Trophoblast cell (in vitro differentiated cells and primary cell): Measurements from ENCODE around the gene PKD1L1.

Experiments used
- DNase-seq, 2 donors: peaks; one replicate each; pipeline ENCODE4 v3.0.0-alpha.2; 2016
- H2AFZ ChIP-seq: 2 replicates; pipeline ENCODE4 v1.6.1; 2013; ENCODE audit warnings: low read length, moderate library complexity, mild to moderate bottlenecking; ENCODE audit not compliant: insufficient read depth, poor library complexity
- H2AK5ac ChIP-seq: 2 replicates; pipeline ENCODE4 v1.6.1; 2013; ENCODE audit warnings: mild to moderate bottlenecking, low read length
- H2BK120ac ChIP-seq: 2 replicates; pipeline ENCODE4 v1.6.1; 2013; ENCODE audit warnings: low read length, mild to moderate bottlenecking, moderate library complexity; ENCODE audit not compliant: insufficient read depth, poor library complexity
- H2BK12ac ChIP-seq: 2 replicates; pipeline ENCODE4 v1.6.1; 2013; ENCODE audit warnings: mild to moderate bottlenecking, low read length, moderate library complexity
- H2BK5ac ChIP-seq: 2 replicates; pipeline ENCODE4 v1.6.1; 2013; ENCODE audit warnings: low read length, low read depth, moderate library complexity, mild to moderate bottlenecking; ENCODE audit not compliant: poor library complexity
- H3K14ac ChIP-seq: 2 replicates; pipeline ENCODE4 v1.6.1; 2013; ENCODE audit warnings: mild to moderate bottlenecking, low read length
- H3K18ac ChIP-seq: 2 replicates; pipeline ENCODE4 v1.6.1; 2013; ENCODE audit warnings: mild to moderate bottlenecking, low read length
- H3K23ac ChIP-seq: 2 replicates; pipeline ENCODE4 v1.6.1; 2013; ENCODE audit warnings: low read length
- H3K27ac ChIP-seq: 2 replicates; pipeline ENCODE4 v1.5.1; 2013; ENCODE audit warnings: low read depth, mild to moderate bottlenecking, inconsistent platforms, low read length, moderate library complexity
- H3K27me3 ChIP-seq: 2 replicates; pipeline ENCODE4 v1.6.1; 2013; ENCODE audit warnings: inconsistent platforms, mild to moderate bottlenecking, low read length, moderate library complexity; ENCODE audit not compliant: insufficient read depth
- H3K36me3 ChIP-seq, 2 experiments: 1 replicate in 1 of 2; 2 replicates in 1 of 2; pipeline ENCODE4 v1.6.1; 2013; ENCODE audit warnings: low read length in 2 of 2, mild to moderate bottlenecking in 2 of 2, moderate library complexity in 1 of 2; ENCODE audit not compliant: insufficient read depth in 2 of 2, control insufficient read depth in 1 of 2
- H3K4ac ChIP-seq: 2 replicates; pipeline ENCODE4 v1.6.1; 2013; ENCODE audit warnings: low read depth, mild to moderate bottlenecking, low read length, moderate library complexity
- H3K4me1 ChIP-seq, 2 experiments: 1 replicate in 1 of 2; 2 replicates in 1 of 2; pipeline ENCODE4 v1.6.1; 2013; ENCODE audit warnings: low read length in 2 of 2, mild to moderate bottlenecking in 2 of 2, moderate library complexity in 1 of 2; ENCODE audit not compliant: insufficient read depth in 2 of 2, control insufficient read depth in 1 of 2
- H3K4me2 ChIP-seq: 2 replicates; pipeline ENCODE4 v1.6.1; 2013; ENCODE audit warnings: inconsistent platforms, mild to moderate bottlenecking, low read length, moderate library complexity
- H3K4me3 ChIP-seq: 2 replicates; pipeline ENCODE4 v1.5.1; 2013; ENCODE audit warnings: mild to moderate bottlenecking, low read depth, low read length, inconsistent platforms
- H3K79me1 ChIP-seq: one replicate; pipeline ENCODE4 v1.6.1; 2013; ENCODE audit warnings: low read length
- H3K79me2 ChIP-seq: 2 replicates; pipeline ENCODE4 v1.6.1; 2013; ENCODE audit warnings: low read length, mild to moderate bottlenecking; ENCODE audit not compliant: control insufficient read depth, insufficient read depth, poor library complexity
- H3K9ac ChIP-seq: 2 replicates; pipeline ENCODE4 v1.6.1; 2013; ENCODE audit warnings: mild to moderate bottlenecking, low read length
- H3K9me3 ChIP-seq: 2 replicates; pipeline ENCODE4 v1.6.1; 2013; ENCODE audit warnings: low read depth, mild to moderate bottlenecking, control low read depth, inconsistent platforms, low read length; ENCODE audit not compliant: insufficient read depth
- H4K12ac ChIP-seq: 2 replicates; pipeline ENCODE4 v1.6.1; 2013; ENCODE audit warnings: low read depth, mild to moderate bottlenecking, low read length, moderate library complexity
- H4K8ac ChIP-seq: 2 replicates; pipeline ENCODE4 v1.6.1; 2013; ENCODE audit warnings: low read depth, mild to moderate bottlenecking, low read length, moderate library complexity
- H4K91ac ChIP-seq: one replicate; pipeline ENCODE4 v1.6.1; 2013; ENCODE audit warnings: low read depth, mild to moderate bottlenecking, low read length, moderate library complexity
- WGBS: extraction: QIAGEN DNeasy Blood & Tissue Kit; methylation state at CpG from one replicate; pipeline ENCODE4 v1.1.7; 2013; ENCODE audit warnings: missing lambda C conversion rate; ENCODE audit not compliant: insufficient read length, insufficient coverage; ENCODE audit errors: extremely low coverage; 5-methylcytosine and 5-hydroxymethylcytosine counted together

Gene PKD1L1

GRCh38 chr7:47967123-47967522 lies 18.9 kb upstream of the PKD1L1 start:
- H3K36me3 ChIP-seq: peaks cover 39 to 53% of the 10 kb centered on the region in 2 experiments
- H2AK5ac ChIP-seq: no peak overlapping the region
- no peak overlapping the region for H2BK12ac ChIP-seq
- H3K23ac ChIP-seq: no peak overlapping the region
- H3K4ac ChIP-seq: no peak overlapping the region
- no peaks in the 10 kb centered on the region for H3K27me3 ChIP-seq
- H2BK120ac ChIP-seq: no peak overlapping the region
- no peaks in the 10 kb centered on the region for H3K79me2 ChIP-seq
- WGBS: no CpG with 5 or more reads among the region's 5 CpGs
- no peak overlapping the region for H3K18ac ChIP-seq
- H3K9me3 ChIP-seq: peaks cover 1% of the 10 kb centered on the region
- H2BK5ac ChIP-seq: no peak overlapping the region
- no peak for DNase-seq
- H4K8ac ChIP-seq: no peak overlapping the region
- H3K4me1 ChIP-seq: peaks cover 0 to 2% of the 10 kb centered on the region in 2 experiments
- H3K4me2 ChIP-seq: no peak overlapping the region
- no peak overlapping the region for H4K91ac ChIP-seq
- peak overlapping the region; percentile 6 for H3K4me3 ChIP-seq
- H4K12ac ChIP-seq: no peak overlapping the region
- H3K27ac ChIP-seq: no peak overlapping the region
- H3K14ac ChIP-seq: no peak overlapping the region
- H3K9ac ChIP-seq: no peak overlapping the region
- H2AFZ ChIP-seq: no peak overlapping the region
- H3K79me1 ChIP-seq: no peaks in the 10 kb centered on the region

- Histone ChIP-seq H3K79me2 (no peaks in the 10 kb centered on the region), H4K12ac (no peak overlapping the region), H2BK5ac (no peak overlapping the region), H3K4me1 (peaks cover 0 to 2% of the 10 kb centered on the region in 2 experiments), H3K36me3 (peaks cover 44 to 53% of the 10 kb centered on the region in 2 experiments), H3K9ac (no peak overlapping the region), H2AK5ac (no peak overlapping the region), H3K27me3 (no peaks in the 10 kb centered on the region), H3K4me2 (no peak overlapping the region), H3K9me3 (peaks cover 1% of the 10 kb centered on the region), H3K4ac (no peak overlapping the region), H4K8ac (no peak overlapping the region), H2AFZ (no peak overlapping the region), H3K14ac (no peak overlapping the region), H3K18ac (no peak overlapping the region), H3K4me3 (no peak overlapping the region), H4K91ac (no peak overlapping the region), H3K27ac (no peak overlapping the region), H3K23ac (no peak overlapping the region), H2BK12ac (no peak overlapping the region), H3K79me1 (no peaks in the 10 kb centered on the region), H2BK120ac (no peak overlapping the region)
- WGBS: no CpG with 5 or more reads among the region's 5 CpGs
- DNase-seq: no peak
Measured at GRCh38 chr7:47965456-47965855, 17.2 kb upstream of the PKD1L1 start.

- no peak overlapping the region for H2AFZ ChIP-seq
- H4K91ac ChIP-seq: no peak overlapping the region
- no peak overlapping the region for H2BK12ac ChIP-seq
- H4K12ac ChIP-seq: no peak overlapping the region
- H3K9me3 ChIP-seq: peaks cover 1% of the 10 kb centered on the region
- no peak overlapping the region for H3K18ac ChIP-seq
- H3K4me1 ChIP-seq: no peaks in the 10 kb centered on the region
- H2BK120ac ChIP-seq: no peak overlapping the region
- H3K4me2 ChIP-seq: no peak overlapping the region
- H2BK5ac ChIP-seq: no peak overlapping the region
- H3K27me3 ChIP-seq: no peaks in the 10 kb centered on the region
- H3K23ac ChIP-seq: no peak overlapping the region
- no CpG with 5 or more reads among the region's 3 CpGs for WGBS
- DNase-seq: no peak
- no peak overlapping the region for H3K4ac ChIP-seq
- H3K79me1 ChIP-seq: no peaks in the 10 kb centered on the region
- H2AK5ac ChIP-seq: no peak overlapping the region
- H3K36me3 ChIP-seq: peaks cover 42 to 47% of the 10 kb centered on the region in 2 experiments
- H3K27ac ChIP-seq: no peak overlapping the region
- H3K9ac ChIP-seq: no peak overlapping the region
- no peaks in the 10 kb centered on the region for H3K79me2 ChIP-seq
- no peak overlapping the region for H3K14ac ChIP-seq
- no peak overlapping the region for H3K4me3 ChIP-seq
- no peak overlapping the region for H4K8ac ChIP-seq
Measured at GRCh38 chr7:47962262-47962661, 14.0 kb upstream of the PKD1L1 start.

GRCh38 chr7:47957156-47957555 lies 8.9 kb upstream of the PKD1L1 start:
- Histone ChIP-seq H3K4me2 (no peak overlapping the region), H3K36me3 (peaks cover 5 to 21% of the 10 kb centered on the region in 2 experiments), H2BK12ac (no peak overlapping the region), H3K9me3 (no peaks in the 10 kb centered on the region), H3K4me3 (no peak overlapping the region), H3K27ac (no peak overlapping the region), H2BK5ac (no peak overlapping the region), H3K23ac (no peak overlapping the region), H3K4me1 (no peaks in the 10 kb centered on the region), H3K79me2 (no peaks in the 10 kb centered on the region), H2AK5ac (no peak overlapping the region), H3K27me3 (no peaks in the 10 kb centered on the region), H3K18ac (no peak overlapping the region), H2BK120ac (no peak overlapping the region), H3K4ac (no peak overlapping the region), H3K9ac (no peak overlapping the region), H2AFZ (no peak overlapping the region), H4K91ac (no peak overlapping the region), H4K8ac (no peak overlapping the region), H3K79me1 (no peaks in the 10 kb centered on the region), H3K14ac (no peak overlapping the region), H4K12ac (no peak overlapping the region)
- DNase-seq: no peak
- no CpG with 5 or more reads among the region's 6 CpGs for WGBS
